Activated CD4-positive, alpha-beta T cell treated with anti-CD3 and anti-CD28 coated beads, Interleukin-2, amount 50 U/mL, for 24 hours (primary cell): ENCODE data around the gene SRGAP2B.
"Not testable (repeated sequence)": the region's sequence is repeated elsewhere in the genome, so short reads cannot be mapped to it uniquely, and the experiment has no call there.

Source experiments
- DNase-seq, 2 donors: peaks; one replicate each; pipeline ENCODE4 v3.0.0-alpha.2; 2020; ENCODE audit warnings: low read depth in 1 of 2, low spot score in 1 of 2

Gene SRGAP2B

DNA sequence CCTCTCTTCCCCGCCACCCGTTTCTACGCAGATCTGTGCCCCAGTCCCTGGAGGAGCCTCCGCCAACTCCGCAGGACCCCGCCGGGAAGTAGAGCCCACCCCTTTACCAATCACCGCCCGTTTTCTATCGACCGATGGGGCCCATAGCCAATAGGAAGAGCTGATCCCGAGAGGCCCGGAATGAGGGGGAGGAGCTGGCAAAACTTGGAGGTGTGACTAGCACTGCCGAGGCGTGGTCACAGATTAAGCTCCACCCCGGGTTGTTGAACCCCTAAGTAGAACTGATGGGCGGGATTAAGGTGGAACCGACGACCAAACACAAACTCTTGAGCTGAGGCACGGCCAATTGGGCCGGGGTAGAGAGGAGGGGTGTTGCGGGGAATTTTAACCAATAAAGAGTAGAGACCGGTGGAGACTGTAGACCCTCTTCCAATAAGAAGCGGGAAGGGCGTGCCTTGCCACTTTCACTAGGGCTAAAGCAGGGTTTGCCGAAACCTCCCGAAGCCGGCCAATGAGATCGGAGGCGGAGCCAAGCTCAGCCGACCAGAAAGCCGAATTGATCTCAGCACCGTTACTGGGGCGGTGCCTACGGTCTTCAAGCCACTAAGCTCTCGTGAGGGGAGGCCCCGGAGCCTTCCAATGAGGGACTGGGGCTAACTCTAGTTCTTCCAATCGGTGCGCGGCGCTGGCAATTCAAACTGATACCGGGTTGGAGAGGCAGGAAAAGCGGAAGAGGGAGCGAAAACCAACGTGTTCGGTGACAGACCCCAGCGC, at the start of gene SRGAP2B, which contains the start of gene FAM72D:
Gene SRGAP2B, minus strand, starts transcription at position 45 of the 774 bp plus-strand sequence. CDS start 2,427 bp downstream, outside the sequence.
Gene FAM72D, plus strand, starts transcription at position 691 of the 774 bp plus-strand sequence. CDS start 874 bp downstream, outside the sequence.
- not testable (repeated sequence) for DNase-seq

DNA sequence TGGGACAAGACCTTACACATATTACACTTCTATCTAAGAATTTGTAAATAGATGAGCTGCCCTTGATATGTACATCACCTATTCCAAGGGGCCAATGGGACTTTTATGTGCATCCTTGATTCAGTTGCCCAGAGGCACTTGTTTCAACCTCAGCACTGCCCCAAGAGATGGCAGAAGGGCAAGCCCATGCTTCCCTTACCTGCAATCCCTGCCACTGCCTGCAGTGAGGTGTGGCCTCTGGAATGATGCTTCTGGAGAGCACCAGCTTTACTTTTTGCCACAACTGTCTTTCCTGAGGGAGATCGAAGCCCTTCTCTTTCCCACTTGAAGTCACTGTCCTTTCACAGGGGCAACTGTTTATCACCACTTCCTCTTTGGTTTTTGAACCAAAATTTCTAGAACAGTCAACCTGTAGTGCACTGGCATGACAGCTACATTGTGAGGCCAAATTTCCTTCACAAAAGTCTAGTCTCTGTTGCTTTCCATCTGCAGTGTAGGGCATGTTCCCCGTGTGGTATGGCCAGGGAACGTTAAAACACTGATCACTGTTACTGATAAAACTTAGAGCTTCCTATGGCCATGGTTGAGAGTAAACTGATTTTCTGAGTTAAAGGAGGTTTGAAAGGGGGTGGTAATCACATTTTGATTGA, 49.3 kb upstream of the SRGAP2B start:
- DNase-seq = not testable (repeated sequence)

DNA sequence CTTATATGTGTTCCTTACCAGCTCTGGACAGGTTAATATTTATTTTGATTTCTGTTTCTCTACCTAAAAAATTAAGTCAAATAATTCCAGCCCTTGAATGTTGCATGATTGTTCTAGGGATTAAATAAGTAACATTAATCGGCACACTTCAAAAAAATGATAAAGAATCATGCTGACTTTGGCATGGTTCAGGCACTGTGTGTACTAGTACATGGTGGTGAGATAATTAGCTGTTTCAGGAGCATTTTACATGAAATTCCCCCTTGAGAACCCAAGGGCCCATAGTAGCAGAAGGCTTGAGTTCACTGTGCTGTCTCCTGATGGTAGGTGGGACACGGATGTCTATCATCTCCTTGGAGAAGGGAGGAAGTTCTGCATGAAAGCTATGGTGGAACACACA, 45.4 kb upstream of the SRGAP2B start:
- not testable (repeated sequence) for DNase-seq

DNA sequence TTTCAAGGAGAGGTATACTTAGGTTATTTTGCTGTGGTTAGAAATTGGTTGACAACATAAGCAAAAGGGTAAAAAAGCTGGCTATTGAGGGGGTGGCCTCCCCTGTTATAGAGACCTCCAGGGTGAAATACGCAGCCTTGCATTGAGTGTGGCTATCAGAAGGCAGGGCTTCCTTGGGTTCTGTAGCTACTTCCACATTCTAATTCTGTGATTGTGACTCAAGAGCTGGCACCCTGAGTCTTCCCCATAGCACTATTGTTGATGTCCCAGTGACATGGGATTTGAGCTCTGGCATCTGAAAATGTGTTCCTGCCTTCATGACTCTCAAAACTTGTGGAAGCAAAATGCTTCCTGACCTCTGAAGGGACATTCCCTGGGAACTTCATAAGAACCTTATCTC, 39.3 kb upstream of the SRGAP2B start:
- DNase-seq = not testable (repeated sequence)

DNA sequence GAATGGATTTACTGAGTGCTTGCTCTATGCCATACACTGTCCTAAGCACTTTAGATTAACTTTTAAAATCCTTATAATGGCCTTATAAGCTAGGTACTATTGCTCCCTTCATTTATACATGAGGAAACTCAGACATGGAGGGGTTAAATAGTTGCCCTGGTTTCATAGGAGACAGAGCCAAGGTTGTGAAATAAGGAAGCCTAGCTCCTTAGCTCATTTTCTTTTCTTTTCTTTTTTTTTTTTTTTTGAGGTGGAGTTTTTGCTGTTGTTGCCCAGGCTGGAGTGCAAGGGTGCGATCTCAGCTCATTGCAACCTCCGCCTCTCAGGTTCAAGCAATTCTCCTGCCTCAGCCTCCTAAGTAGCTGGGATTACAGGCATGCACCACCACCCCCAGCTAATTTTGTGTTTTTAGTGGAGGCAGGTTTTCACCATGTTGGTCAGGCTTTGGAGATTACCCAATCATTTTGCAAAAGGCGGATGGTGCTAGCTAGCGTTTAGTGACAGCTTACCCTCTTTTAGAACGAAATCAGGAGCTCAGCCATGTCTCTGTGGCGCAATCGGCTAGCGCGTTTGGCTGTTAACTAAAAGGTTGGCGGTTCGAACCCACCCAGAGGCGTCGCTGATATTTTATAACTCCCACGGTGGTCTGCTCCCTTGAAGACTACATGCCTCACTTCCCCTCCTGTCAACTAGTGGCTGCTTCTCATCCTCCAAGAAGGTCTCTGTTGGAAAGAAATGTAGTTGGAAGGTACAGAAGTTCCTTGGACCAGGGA, 33.8 kb upstream of the SRGAP2B start:
- not testable (repeated sequence) for DNase-seq

DNA sequence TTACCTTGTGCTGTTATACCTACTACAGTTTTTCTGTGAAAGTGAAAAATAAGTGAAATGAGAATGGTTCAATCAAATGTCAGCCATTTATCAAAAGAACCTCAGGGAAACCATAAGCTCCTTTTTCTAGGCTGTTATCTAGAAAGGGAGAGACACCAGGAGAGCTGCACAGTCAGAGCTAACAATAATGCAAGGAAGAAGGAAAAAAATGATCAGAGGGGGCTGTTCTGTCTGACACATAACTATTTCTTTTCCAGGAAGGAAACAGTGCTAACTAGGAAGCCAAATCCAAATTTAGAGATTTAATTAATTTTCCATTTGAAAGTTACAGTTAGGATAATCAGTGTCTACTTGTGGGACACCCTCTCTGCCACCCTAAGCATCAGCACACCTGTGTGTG, 32.0 kb upstream of the SRGAP2B start:
- not testable (repeated sequence) for DNase-seq

DNA sequence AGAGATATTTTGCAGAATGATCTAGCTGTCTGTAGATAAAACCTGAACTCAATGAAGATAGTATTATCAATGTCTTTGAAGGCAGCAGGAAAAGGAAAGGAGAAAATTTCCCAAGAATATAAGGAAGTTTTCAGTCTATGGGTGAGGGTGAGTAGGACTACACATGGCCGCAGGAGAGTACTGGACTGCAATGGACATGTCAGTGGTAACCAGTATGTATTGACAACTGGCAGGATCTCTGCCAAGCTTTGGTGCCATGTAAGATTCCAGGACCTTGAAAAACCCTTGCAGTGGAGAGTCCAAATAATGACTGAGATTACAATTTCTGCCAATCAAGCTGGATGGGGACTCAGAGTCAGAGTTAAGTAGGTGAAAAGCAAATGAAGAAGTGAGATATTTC, 30.0 kb upstream of the SRGAP2B start:
- DNase-seq = not testable (repeated sequence)

DNA sequence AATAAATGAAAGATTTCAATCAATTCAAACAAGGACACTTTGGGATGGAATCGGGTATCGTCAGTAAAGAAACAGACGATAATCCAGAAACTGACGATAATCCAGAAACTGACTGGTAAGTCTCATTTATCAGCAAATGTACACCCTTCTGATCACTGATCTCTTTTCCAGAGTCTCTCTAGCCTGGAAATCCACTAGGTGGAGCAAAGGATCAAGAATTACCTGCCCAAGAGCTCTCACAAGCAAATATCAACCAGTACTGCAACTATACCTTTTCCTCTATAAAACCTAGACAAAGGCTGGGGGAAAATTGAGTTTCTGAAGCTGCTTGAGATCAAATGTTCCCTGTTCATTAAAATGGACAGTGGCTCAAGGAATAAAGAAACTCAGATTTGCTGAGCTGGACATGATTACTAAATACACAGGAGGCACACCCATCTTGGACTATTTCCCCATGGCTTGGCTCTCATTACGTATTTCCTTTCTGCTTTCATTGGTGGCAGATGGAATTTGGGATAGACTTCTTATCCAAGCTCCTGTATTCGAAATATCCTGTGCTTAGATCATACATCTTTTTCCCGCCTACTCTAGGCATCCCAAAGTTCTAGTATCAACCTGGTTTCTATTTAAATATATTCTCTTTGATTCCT, 29.0 kb upstream of the SRGAP2B start:
- not testable (repeated sequence) for DNase-seq

DNA sequence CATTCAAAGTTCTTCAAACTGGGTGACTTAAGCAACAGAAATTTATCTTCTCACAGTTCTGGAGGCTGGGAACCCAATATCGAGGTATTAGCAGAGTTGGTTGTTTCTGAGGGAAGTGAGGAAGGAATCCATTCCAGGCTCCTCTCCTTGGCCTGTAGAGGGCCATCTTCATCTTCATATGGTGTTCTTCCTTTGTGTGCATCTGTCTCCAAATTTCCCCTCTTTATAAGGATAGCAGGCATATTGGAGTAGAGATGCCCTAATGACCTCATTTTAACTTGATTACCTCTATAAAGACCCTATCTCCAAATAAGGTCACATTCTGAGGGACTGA, 27.9 kb upstream of the SRGAP2B start:
- not testable (repeated sequence) for DNase-seq

DNA sequence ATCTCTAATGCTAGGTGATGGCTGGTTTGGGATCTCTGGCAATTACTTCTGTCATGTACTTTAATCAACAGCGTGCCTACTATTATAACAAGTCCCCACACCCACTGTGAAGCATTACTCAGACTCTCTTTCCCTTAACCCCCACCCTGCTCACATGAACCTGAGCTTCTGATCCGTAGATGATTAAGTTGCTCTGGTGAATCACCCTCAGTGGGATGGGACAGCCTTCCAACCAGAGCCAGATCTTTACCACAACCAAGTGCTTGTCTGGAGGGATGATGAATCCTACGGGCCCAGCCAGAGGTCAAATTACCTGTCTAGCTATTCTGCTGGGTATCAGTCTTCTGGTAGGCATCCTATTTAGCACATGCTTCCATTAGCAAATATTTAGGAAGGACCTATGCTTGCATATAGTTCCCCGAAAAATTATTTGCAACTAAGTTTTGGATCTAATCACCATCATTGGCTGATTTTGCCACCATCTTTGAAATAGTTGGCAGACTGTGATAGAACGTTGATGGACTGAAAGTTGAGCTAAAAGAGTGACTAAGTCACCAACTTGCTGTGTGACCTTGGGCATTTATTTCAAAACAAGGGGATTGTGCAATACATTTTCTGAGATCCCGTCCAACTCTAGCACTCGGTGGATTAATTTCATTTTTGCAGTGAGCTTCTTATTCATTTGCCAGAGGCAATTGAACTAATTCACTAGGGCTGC, 27.4 kb upstream of the SRGAP2B start:
- DNase-seq = not testable (repeated sequence)

DNA sequence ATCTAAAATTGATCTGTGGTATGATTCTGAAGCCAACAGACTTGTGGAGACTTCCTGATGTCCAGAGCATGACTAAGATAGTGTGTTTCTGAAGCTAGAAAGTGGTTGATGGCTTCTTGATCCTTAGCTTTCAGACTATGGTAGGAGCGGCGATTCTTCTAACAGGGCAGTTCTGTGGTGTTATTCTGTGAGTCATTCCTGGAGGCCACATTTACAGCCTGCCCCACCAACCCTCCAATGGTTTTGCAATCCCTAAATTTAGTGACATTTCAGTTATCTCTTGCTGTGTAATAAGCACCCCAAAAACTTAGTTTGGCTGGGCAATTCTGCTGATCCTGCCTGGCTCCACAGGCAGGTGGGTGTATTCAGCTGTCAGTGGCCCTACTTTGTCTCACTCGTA, 24.7 kb upstream of the SRGAP2B start:
- not testable (repeated sequence) for DNase-seq

DNA sequence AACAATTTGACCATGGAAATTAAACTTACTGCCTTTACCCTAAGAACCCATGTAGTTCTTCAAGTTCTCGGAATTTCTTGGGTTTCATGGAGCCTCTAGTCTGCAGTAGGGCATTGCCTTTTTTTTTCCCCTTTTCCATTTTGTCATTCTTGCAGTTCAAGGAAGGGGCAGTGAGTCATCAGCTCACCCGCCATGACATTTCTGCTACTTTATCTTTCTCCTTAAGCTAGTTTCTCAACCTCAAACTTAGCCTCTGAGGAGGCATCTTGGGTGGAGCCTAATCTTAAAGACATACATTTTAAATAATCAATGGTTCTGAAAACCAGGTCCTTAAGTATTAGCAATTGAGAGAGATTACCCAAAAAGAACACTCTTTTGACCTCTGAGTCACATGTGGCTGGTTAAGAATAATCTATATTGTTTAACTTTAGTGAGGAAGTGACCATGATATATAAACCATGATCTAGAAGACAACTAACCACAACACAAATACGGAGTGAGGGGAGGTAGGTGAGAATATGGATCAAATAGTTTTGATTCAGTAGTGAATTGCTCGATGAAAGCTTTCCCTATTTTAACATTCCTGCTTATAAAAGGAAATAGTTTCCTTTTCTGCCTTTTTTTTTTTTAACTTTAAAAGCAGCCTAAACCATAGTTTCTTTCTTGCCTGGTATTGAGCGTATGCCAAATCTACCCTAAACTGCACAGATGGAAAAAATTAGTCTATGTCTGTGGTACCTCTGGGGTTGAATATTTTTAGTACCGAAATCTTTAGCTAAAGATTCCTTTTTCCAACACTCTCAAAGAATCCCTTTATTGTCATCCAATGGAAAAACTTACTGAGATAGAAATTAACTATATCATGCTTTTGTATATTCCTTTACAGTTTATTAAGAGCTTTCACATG, 20.7 kb upstream of the SRGAP2B start:
- not testable (repeated sequence) for DNase-seq

DNA sequence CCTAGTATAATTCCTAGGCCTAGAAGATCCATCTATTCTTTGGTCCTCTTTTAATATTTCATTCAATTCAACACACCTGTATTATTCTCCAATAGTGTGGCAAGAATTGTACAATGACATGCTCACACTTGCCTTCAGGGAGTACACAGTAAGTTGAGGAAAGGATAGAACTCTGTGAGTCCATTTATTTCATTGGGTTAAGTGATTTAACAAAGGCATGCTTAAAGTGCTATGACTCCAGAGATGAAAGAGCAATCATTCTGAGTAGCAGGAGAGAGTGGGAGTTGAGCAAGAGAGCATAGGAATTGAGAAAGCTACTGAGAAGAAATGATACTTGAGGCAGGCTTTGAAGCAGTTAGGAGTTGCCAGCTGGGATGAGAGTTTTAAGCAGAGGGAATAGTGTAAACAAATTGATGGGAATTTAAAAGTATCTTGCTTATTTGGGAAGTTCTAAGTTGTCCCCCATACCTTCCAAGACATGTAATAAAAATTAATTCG, 19.5 kb upstream of the SRGAP2B start:
- DNase-seq = not testable (repeated sequence)

DNA sequence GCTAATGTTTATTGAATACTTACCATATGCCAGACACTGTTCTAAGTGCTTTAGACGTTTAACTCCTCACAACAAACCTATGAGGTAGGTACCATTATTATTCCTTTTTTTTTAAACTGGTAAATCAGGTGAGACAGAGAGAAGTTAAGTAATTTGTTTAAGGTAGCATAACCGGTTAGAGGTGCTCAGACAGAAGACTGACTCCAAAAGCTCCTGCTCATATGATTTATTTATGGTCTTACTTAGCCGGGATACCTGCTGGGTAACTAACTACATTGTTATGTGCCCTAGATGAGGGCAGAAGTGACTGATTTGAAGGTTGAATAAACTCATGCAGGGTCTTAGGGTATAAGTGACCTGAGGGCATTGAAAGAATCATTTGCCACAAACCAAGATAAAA, 17.6 kb upstream of the SRGAP2B start:
- not testable (repeated sequence) for DNase-seq

DNA sequence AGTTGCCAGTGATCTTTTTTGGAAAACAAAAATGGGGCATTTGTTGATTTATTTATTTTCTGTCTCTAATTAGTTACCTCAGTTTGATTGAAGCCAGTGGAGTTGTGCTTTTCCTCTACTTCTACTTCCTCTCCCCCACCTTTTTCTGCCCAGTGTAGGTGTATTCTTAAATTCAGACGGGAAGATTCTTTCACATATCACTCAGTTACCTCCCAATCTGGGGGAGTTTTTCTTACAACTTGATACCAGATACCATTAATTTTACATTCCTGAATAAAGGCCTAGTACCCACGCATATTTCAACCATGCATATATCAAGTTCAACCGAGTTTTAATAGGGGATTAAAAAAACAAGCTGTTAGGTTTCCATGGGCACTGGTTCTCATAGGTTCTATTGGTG, 16.5 kb upstream of the SRGAP2B start:
- DNase-seq = not testable (repeated sequence)

DNA sequence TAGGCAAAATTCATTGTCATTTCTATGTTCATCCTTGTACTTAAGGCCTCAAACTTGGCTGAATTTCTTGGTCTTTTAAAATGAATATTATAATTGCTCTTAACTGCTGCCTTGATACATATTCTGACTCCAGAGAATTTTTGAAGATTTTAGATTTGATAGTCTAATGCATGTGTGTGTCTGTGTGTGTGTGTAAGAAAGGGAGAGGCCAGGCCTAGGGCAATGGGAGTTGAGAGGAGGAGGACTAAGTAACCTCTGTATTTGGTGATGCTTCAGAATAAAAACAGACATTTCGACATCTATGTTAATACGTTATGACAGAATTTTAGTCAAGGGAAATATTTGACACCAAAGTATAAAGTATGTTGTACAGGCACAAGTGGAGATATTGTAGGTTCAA, 8.2 kb upstream of the SRGAP2B start:
- DNase-seq = not testable (repeated sequence)

DNA sequence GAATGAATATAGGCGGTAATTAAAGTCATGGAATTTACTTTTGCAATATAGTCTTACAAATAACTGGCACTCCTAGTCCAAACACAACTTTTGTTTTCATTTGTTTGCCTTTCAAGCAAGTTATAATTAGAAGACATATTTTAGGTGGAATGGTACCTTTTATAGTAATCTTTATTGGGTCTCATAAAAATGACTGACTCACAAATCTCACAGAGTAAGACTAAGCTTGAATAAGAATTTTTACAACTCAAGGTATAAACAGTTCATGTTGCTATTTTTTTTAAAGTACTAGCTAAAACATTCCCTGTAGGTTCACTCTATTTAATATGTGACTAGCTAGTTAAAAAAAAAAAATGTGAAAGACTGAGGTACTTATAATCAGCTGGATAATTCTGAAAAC, 6.6 kb upstream of the SRGAP2B start:
- not testable (repeated sequence) for DNase-seq

DNA sequence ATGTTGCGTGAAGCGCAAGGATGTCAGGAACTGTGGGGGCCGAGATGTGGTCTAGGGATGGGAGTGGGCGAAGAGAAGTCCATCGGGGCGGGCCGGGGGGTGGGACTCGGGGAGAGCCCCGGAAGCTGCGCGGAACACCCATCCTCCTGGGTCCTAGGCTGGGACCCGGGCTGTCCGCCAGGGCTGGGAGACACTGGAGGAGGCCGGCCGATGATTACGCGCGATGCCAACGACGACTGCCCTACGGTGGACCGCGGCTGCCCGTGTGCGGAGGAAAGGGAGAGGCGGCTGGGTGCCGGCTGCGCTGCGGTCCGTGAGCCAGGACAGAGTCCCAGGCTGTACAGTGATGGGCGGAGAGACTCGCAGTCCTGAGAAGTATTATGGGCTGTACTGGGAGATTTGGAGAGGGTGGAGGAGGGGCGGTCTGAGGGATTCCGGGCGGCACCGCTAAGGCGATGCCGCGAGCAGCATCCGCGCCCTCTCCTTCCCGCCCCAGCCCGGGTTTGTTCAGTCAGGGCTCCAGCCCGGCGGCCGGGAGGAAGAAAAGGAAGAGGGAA, 395 bp downstream of the SRGAP2B start:
- not testable (repeated sequence) for DNase-seq
